GM18909 (cell line): ENCODE data around the gene TPGS2.
A peak's percentile ranks its signal among the peaks of the same experiment; 100 is the strongest.
"Not testable (repeated sequence)": the region's sequence is repeated elsewhere in the genome, so short reads cannot be mapped to it uniquely, and the experiment has no call there.

Source experiments
- ATAC-seq: cut with Tn5 transposase; IDR thresholded peaks from one replicate; pipeline ENCODE4 v1.9.1; 2021; ENCODE audit warnings: mild to moderate bottlenecking; ENCODE audit not compliant: unreplicated experiment, poor library complexity

The TPGS2 gene

GRCh38 chr18:36828630-36829361, at the start of gene TPGS2, which contains the start of gene KIAA1328:
TPGS2 (minus strand) TSS chr18:36829002; CDS start chr18:36828767, 235 bp downstream.
KIAA1328 (plus strand) TSS chr18:36829127; CDS start chr18:36829139, 12 bp downstream.
- peak; percentile 93 for ATAC-seq

- not testable (repeated sequence) for ATAC-seq
These were observed 45.0 kb upstream of the TPGS2 start for GRCh38 chr18:36873826-36874225.

- no peak for ATAC-seq
These were observed 43.5 kb upstream of the TPGS2 start for GRCh38 chr18:36872329-36872728.

- no peak for ATAC-seq
These were observed 43.0 kb upstream of the TPGS2 start for GRCh38 chr18:36871801-36872200.

- ATAC-seq: no peak
These were observed 38.3 kb upstream of the TPGS2 start for GRCh38 chr18:36867056-36867455.

- ATAC-seq: no peak
These were observed 33.4 kb upstream of the TPGS2 start for GRCh38 chr18:36862182-36862581.

- ATAC-seq: no peak
These were observed 28.0 kb upstream of the TPGS2 start for GRCh38 chr18:36856815-36857214.

- ATAC-seq: no peak
These were observed 22.4 kb upstream of the TPGS2 start for GRCh38 chr18:36851202-36851590.

- no peak for ATAC-seq
These were observed 21.9 kb upstream of the TPGS2 start for GRCh38 chr18:36850527-36851201.

- ATAC-seq: no peak
These were observed 20.6 kb upstream of the TPGS2 start for GRCh38 chr18:36849288-36850006.

- ATAC-seq: no peak
These were observed 19.8 kb upstream of the TPGS2 start for GRCh38 chr18:36848609-36849008.

GRCh38 chr18:36843784-36844183, 15.0 kb upstream of the TPGS2 start:
- ATAC-seq: no peak

GRCh38 chr18:36843199-36843598, 14.4 kb upstream of the TPGS2 start:
- no peak for ATAC-seq

- ATAC-seq: no peak
These were observed 11.0 kb upstream of the TPGS2 start for GRCh38 chr18:36839835-36840234.

GRCh38 chr18:36835927-36836326, 7.1 kb upstream of the TPGS2 start:
- no peak for ATAC-seq

- ATAC-seq: no peak
These were observed 4.3 kb upstream of the TPGS2 start for GRCh38 chr18:36833120-36833519.

GRCh38 chr18:36831139-36831538, 2.3 kb upstream of the TPGS2 start:
- no peak for ATAC-seq

GRCh38 chr18:36830158-36830495, 1.3 kb upstream of the TPGS2 start:
- ATAC-seq: no peak

- ATAC-seq: no peak
These were observed 758 bp upstream of the TPGS2 start for GRCh38 chr18:36829362-36830157.

- peak; percentile 2 for ATAC-seq
These were observed 609 bp downstream of the TPGS2 start for GRCh38 chr18:36828157-36828629.
